GM12873 (cell line): Measurements from ENCODE around the gene PARM1.

Source experiments
- CTCF ChIP-seq: IDR thresholded peaks from 2 replicates; pipeline ENCODE4 v1.5.1; 2012; ENCODE audit warnings: low read depth, mild to moderate bottlenecking, moderate library complexity, low read length, control low read depth; ENCODE audit not compliant: insufficient read depth; ENCODE audit errors: missing control alignments

The PARM1 gene

GRCh38 chr4:74941123-74941522 is 8.2 kb downstream of the PARM1 start:
- no peak for TF ChIP-seq CTCF

DNA sequence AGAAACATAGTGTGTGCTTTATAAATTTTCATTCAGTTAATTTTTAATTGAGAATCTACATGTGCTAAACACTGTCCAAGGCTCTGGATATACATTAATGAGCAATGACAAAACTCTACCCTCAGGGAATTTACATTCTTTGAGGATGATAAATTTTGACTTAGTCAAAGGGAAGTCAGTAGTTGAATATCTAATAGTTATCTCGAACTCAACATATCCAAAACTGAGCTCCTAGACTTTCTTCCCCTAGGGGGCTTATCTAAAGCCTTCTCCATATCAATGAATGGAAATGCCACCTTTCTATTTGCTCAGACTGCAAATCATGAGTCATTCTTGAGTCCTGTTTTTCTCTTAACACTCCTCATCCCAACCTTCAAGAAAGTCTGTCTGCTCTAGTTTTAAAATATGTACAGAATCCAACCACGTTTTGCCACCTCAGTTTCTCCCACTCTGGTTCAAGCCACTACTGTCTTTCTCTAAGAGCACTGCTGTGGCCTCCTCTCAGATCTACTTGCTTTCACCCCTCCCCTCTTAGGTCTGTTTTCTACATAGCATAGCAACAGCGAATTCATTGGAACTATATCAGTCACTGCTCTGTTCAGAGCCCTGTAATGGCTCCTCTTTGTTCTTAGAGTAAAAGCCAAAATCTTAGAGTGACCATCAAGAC is 9.5 kb downstream of the PARM1 start:
- no peak for TF ChIP-seq CTCF

GRCh38 chr4:74942918-74943253 is 10.0 kb downstream of the PARM1 start:
- TF ChIP-seq CTCF = no peak

DNA sequence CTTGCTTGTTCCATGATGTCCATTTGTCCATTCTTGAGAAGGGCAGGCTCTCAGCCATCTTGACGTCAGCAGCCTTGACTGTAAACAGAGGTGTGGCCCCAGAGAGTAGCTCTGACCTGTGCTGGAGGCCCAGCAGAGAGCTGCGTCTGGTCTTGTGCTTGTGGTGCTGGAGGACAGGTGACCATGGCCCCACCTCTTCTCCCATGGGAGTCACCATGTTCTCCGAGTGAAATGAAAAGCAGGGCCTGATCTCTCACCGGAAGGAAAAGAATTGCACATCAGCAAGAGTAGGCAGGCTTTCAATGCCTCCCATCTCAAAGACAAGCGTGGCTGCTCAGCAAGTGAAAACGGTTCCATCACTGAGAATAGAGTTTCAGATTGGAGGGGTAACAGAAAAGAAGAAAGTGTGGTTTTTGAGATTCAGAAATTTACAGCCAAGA is 11.5 kb downstream of the PARM1 start:
- no peak for TF ChIP-seq CTCF

GRCh38 chr4:74946196-74946595 is 13.3 kb downstream of the PARM1 start:
- no peak for TF ChIP-seq CTCF

- TF ChIP-seq CTCF = no peak
These were observed 14.9 kb downstream of the PARM1 start for GRCh38 chr4:74947798-74948197.

GRCh38 chr4:74948236-74948635 is 15.3 kb downstream of the PARM1 start:
- no peak for TF ChIP-seq CTCF

DNA sequence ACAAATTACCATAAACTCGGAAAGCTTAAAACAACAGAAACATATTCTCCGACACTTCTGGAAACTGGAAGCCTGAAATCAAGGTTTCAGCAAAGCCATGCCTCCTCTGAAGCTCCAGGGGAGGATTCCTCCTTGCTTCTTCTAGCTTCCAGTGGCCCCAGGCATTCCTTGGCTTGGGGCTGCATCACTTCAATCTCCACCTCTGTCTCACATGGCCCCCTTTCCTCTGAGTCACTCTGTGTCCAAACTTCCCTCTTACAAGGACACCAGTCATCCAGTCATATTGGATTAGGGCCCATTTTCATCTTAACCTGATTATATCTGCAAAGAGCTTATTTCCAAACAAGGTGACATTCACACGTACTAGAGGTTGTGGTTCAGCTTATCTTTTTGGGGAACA is 17.3 kb downstream of the PARM1 start:
- no peak for TF ChIP-seq CTCF
